Measurements from ENCODE around the gene ASB13.
"Not testable (repeated sequence)": the region's sequence is repeated elsewhere in the genome, so short reads cannot be mapped to it uniquely, and the experiment has no call there.

Gene ASB13

GRCh38 chr10:5596611-5597341 lies 69.6 kb downstream of the ASB13 start:
- Histone ChIP-seq H3K4me3 (no peak overlapping the region), H3K27ac (peak overlapping the region in 10 of 21 experiments; percentile 18 to 75 (median 58))

GRCh38 chr10:5595994-5596471 lies 70.4 kb downstream of the ASB13 start:
- Histone ChIP-seq H3K4me3 (no peak overlapping the region), H3K27ac (peak overlapping the region in 10 of 21 experiments; percentile 41 to 86 (median 63))

- Histone ChIP-seq H3K27ac (peak overlapping the region in 10 of 21 experiments; percentile 12 to 86 (median 62)), H3K4me3 (no peak overlapping the region)
These were observed 70.8 kb downstream of the ASB13 start for GRCh38 chr10:5595591-5595990.

- Histone ChIP-seq H3K4me3 (no peak overlapping the region), H3K27ac (peak overlapping the region in 9 of 21 experiments; percentile 36 to 86 (median 59))
These were observed 71.3 kb downstream of the ASB13 start for GRCh38 chr10:5595095-5595494.

- peak overlapping the region in 10 of 21 experiments; percentile 21 to 86 (median 42) for H3K27ac ChIP-seq
These were observed 71.9 kb downstream of the ASB13 start for GRCh38 chr10:5594271-5595049.

GRCh38 chr10:5593347-5593746 lies 73.0 kb downstream of the ASB13 start:
- peak overlapping the region in 1 of 21 experiments; percentile 44 for H3K27ac ChIP-seq
- H3K4me3 ChIP-seq = not testable (repeated sequence)

More at GRCh38 chr10:5594271-5595049, 71.9 kb downstream of the ASB13 start:
- no peak overlapping the region for H3K4me3 ChIP-seq

GRCh38 chr10:5592070-5592469 lies 74.3 kb downstream of the ASB13 start:
- Histone ChIP-seq H3K27ac (no peak overlapping the region), H3K4me3 (no peak overlapping the region)

GRCh38 chr10:5591336-5591824 lies 75.0 kb downstream of the ASB13 start:
- Histone ChIP-seq H3K4me3 (no peak overlapping the region), H3K27ac (no peak overlapping the region)

GRCh38 chr10:5590816-5591215 lies 75.6 kb downstream of the ASB13 start:
- Histone ChIP-seq H3K27ac (peak overlapping the region in 6 of 21 experiments; percentile 34 to 81 (median 62)), H3K4me3 (no peak overlapping the region)

GRCh38 chr10:5589661-5590511 lies 76.5 kb downstream of the ASB13 start:
- H3K4me3 ChIP-seq = no peak overlapping the region
- peak overlapping the region in 12 of 21 experiments; percentile 5 to 81 (median 40) for H3K27ac ChIP-seq

- H3K27ac ChIP-seq = peak overlapping the region in 7 of 21 experiments; percentile 31 to 81 (median 59)
These were observed 77.3 kb downstream of the ASB13 start for GRCh38 chr10:5589011-5589660.

More at GRCh38 chr10:5589011-5589660, 77.3 kb downstream of the ASB13 start:
- H3K4me3 ChIP-seq = no peak overlapping the region

Measured in skin epidermis (tissue), 12 donors.